NT2/D1 (cell line): ENCODE results near the gene RMI2.

ENCODE experiments used
- SUZ12 ChIP-seq: IDR thresholded peaks from 2 replicates; pipeline ENCODE4 v1.6.1; 2011; ENCODE audit not compliant: insufficient read length, insufficient read depth; ENCODE audit errors: extremely low read depth
- ZNF274 ChIP-seq: IDR thresholded peaks from 2 replicates; pipeline ENCODE4 v1.6.1; 2011; ENCODE audit warnings: mild to moderate bottlenecking, low read depth, low read length

GRCh38 chr16:11300560-11300892 lies 44.7 kb upstream of the RMI2 start:
- TF ChIP-seq SUZ12 (no peak), ZNF274 (no peak)
